Esophagus squamous epithelium (tissue), 5 donors: ENCODE data around the gene SLC9C2. TPM values are rescaled to one million over a fixed set of nuclear protein-coding genes. Genes with fewer than 3 reads are reported as not detected.
A peak's percentile ranks its signal among the peaks of the same experiment; 100 is the strongest.

Experiments used
- DNase-seq: peaks from one replicate; lab custom pipeline; 2025; lab: John Stamatoyannopoulos, UW
- H3K27ac ChIP-seq, 4 donors: fragments of 200-600 bp; sonication (generic); one replicate each; pipeline ENCODE4 v1.5.1; 2016 to 2019; ENCODE audit warnings: mild to moderate bottlenecking in 1 of 4
- H3K27me3 ChIP-seq, 4 donors: fragments of 200-600 bp; sonication (generic); 1 replicate in 3 of 4; 2 replicates in 1 of 4; pipeline versions ENCODE4 v1.5.1 to v1.6.0; 2017 to 2021; ENCODE audit warnings: antibody characterized with exemption in 1 of 4
- H3K36me3 ChIP-seq, 3 donors: fragments of 200-600 bp; sonication (generic); one replicate each; pipeline ENCODE4 v1.5.1; 2016 to 2019
- H3K4me1 ChIP-seq, 3 donors: fragments of 200-600 bp; sonication (generic); one replicate each; pipeline ENCODE4 v1.5.1; 2017 to 2019
- H3K4me3 ChIP-seq, 4 donors: fragments of 200-600 bp; sonication (generic); 1 replicate in 3 of 4; 2 replicates in 1 of 4; pipeline ENCODE4 v1.5.1; 2016 to 2019; ENCODE audit warnings: mild to moderate bottlenecking in 2 of 4, moderate library complexity in 1 of 4
- H3K9me3 ChIP-seq, 3 donors: fragments of 200-600 bp; sonication (generic); one replicate each; pipeline ENCODE4 v1.5.1; 2016 to 2019
- CTCF ChIP-seq, 6 experiments: fragments of 450-650 bp in 4 of 6; fragments of 200-600 bp in 2 of 6; sonication (generic) in 2 of 6; IDR thresholded peaks; one replicate each; pipeline ENCODE4 v1.5.1; 2016 to 2019; ENCODE audit warnings: antibody characterized with exemption in 6 of 6, mild to moderate bottlenecking in 4 of 6, moderate library complexity in 4 of 6
- POLR2A ChIP-seq, 4 donors: fragments of 450-650 bp; IDR thresholded peaks; one replicate each; pipeline ENCODE4 v1.6.1; 2017; ENCODE audit warnings: antibody characterized with exemption in 4 of 4, mild to moderate bottlenecking in 4 of 4, moderate library complexity in 3 of 4
- WGBS, 2 donors: methylation state at CpG; one replicate each; pipeline ENCODE4 v1.1.5; 2018; 5-methylcytosine and 5-hydroxymethylcytosine counted together
- intact Hi-C: fragments of 100-400 bp; cut with DNase I; formaldehyde crosslinking; loops from one replicate; pipeline ENCODE4 v1.15.0; 2022
- total RNA-seq, 4 donors: library from RNA; depleted of rRNA; stranded (reverse); fragments of >200 nt; gene quantifications; one replicate each; pipeline ENCODE4 v1.1.0, GENCODE V29; 2016
- donor health status: DM: yes; HTN: yes; CAD: no.

The SLC9C2 gene
- total RNA-seq, 4 donors from 2014 or later: not detected

GRCh38 chr1:173484276-173484675, 118.6 kb downstream of the SLC9C2 start:
- Histone ChIP-seq H3K27ac (no peak overlapping the region), H3K4me3 (no peak overlapping the region), H3K4me1 (peaks cover 3 to 30% (median 8%) of the 10 kb centered on the region in 3 donors), H3K9me3 (no peaks in the 10 kb centered on the region), H3K27me3 (no peaks in the 10 kb centered on the region), H3K36me3 (peaks cover 30 to 93% (median 47%) of the 10 kb centered on the region in 3 donors)
- TF ChIP-seq CTCF (IDR thresholded peaks at IDR 0.05) (no peak), POLR2A (IDR thresholded peaks at IDR 0.05) (no peak)
- DNase-seq: no peak
- intact Hi-C loops: loop anchor here (10.0 kb wide), 1 partner anchor 49 kb away; no protein-coding TSS in a partner anchor
- whole genome bisulfite sequencing, 2 donors: 97 to 98% methylated on average over 2 of the region's 2 CpGs

- Histone ChIP-seq H3K27me3 (no peaks in the 10 kb centered on the region), H3K9me3 (no peaks in the 10 kb centered on the region), H3K4me1 (peaks cover 12 to 34% (median 18%) of the 10 kb centered on the region in 3 donors), H3K27ac (no peak overlapping the region), H3K4me3 (no peak overlapping the region), H3K36me3 (peaks cover 30 to 77% (median 44%) of the 10 kb centered on the region in 3 donors)
- TF ChIP-seq POLR2A (IDR thresholded peaks at IDR 0.05): no peak
- TF ChIP-seq CTCF (IDR thresholded peaks at IDR 0.05): no peak
- DNase-seq: no peak
- intact Hi-C loops: loop anchor here (10.0 kb wide), 1 partner anchor 48 kb away; no protein-coding TSS in a partner anchor
- WGBS, 2 donors: 70 to 71% methylated on average over 1 of the region's 1 CpG
These were observed 120.2 kb downstream of the SLC9C2 start for GRCh38 chr1:173482683-173483082.

GRCh38 chr1:173481195-173481772, 121.6 kb downstream of the SLC9C2 start:
- Histone ChIP-seq H3K4me3 (no peak overlapping the region), H3K4me1 (peaks cover 12 to 37% (median 19%) of the 10 kb centered on the region in 3 donors), H3K27ac (no peak overlapping the region), H3K9me3 (no peaks in the 10 kb centered on the region), H3K27me3 (no peaks in the 10 kb centered on the region), H3K36me3 (peaks cover 21 to 63% (median 35%) of the 10 kb centered on the region in 3 donors)
- no peak for TF ChIP-seq CTCF (IDR thresholded peaks at IDR 0.05)
- no peak for TF ChIP-seq POLR2A (IDR thresholded peaks at IDR 0.05)
- intact Hi-C loops: loop anchor here (10.0 kb wide), 1 partner anchor 46 kb away; no protein-coding TSS in a partner anchor
- 82 to 100% methylated on average over 1 of the region's 1 CpG for WGBS, 2 donors
- DNase-seq: no peak

- H3K36me3 ChIP-seq: peaks cover 14 to 47% (median 24%) of the 10 kb centered on the region in 3 donors
- DNase-seq: no peak
- H3K4me1 ChIP-seq: peaks cover 27 to 53% (median 35%) of the 10 kb centered on the region in 3 donors
- TF ChIP-seq POLR2A (IDR thresholded peaks at IDR 0.05): no peak
- TF ChIP-seq CTCF (IDR thresholded peaks at IDR 0.05): no peak
- H3K4me3 ChIP-seq: peak overlapping the region in 3 of 4 donors; percentile 24 to 92 (median 70)
- H3K27me3 ChIP-seq: no peaks in the 10 kb centered on the region
- H3K9me3 ChIP-seq: no peaks in the 10 kb centered on the region
- WGBS, 2 donors: 51 to 59% methylated on average over 4 of the region's 4 CpGs
- intact Hi-C loops: loop anchor here (10.0 kb wide), 1 partner anchor 45 kb away; no protein-coding TSS in a partner anchor
- H3K27ac ChIP-seq: peak overlapping the region; percentile 10 to 99 (median 49)
These were observed 123.2 kb downstream of the SLC9C2 start for GRCh38 chr1:173479649-173480048.

- intact Hi-C loops: no loop called here
These were observed 124.7 kb downstream of the SLC9C2 start for GRCh38 chr1:173478094-173478674.

More at GRCh38 chr1:173478094-173478674, 124.7 kb downstream of the SLC9C2 start:
- Histone ChIP-seq H3K4me3 (peak overlapping the region; percentile 70 to 92 (median 88)), H3K27me3 (no peaks in the 10 kb centered on the region), H3K9me3 (no peaks in the 10 kb centered on the region), H3K4me1 (peaks cover 41 to 68% (median 47%) of the 10 kb centered on the region in 3 donors), H3K27ac (peak overlapping the region; percentile 92 to 99 (median 98)), H3K36me3 (peaks cover 14 to 32% (median 18%) of the 10 kb centered on the region in 3 donors)
- no peak for DNase-seq
- TF ChIP-seq CTCF (IDR thresholded peaks at IDR 0.05) (no peak), POLR2A (IDR thresholded peaks at IDR 0.05) (no peak)
- WGBS, 2 donors: 11 to 22% methylated on average over 6 to 9 of the region's 9 CpGs
